MM.1S (cell line): ENCODE measurements around the gene TAS2R39.

Experiments used
- DNase-seq: peaks from one replicate; pipeline ENCODE4 v3.0.0-alpha.2; 2015
- H2AFZ ChIP-seq: fragments of 300-600 bp; sonication (generic); 2 replicates; pipeline ENCODE4 v1.6.0; 2016; ENCODE audit warnings: antibody characterized with exemption, low read length
- H3F3A ChIP-seq: fragments of 300-600 bp; sonication (generic); 2 replicates; pipeline ENCODE4 v1.6.1; 2016; ENCODE audit warnings: mild to moderate bottlenecking, antibody characterized with exemption, low read length, moderate library complexity, mixed read lengths; ENCODE audit not compliant: insufficient read depth
- H3K27ac ChIP-seq: fragments of 300-600 bp; sonication (generic); 2 replicates; pipeline ENCODE4 v1.5.1; 2016; ENCODE audit warnings: mild to moderate bottlenecking, low read length
- H3K27me3 ChIP-seq: fragments of 300-600 bp; sonication (generic); replicated peaks from 2 replicates; pipeline ENCODE4 v1.6.0; 2016; ENCODE audit warnings: low read length; ENCODE audit not compliant: insufficient read depth
- H3K36me3 ChIP-seq: fragments of 300-600 bp; sonication (generic); replicated peaks from 2 replicates; pipeline ENCODE4 v1.6.1; 2016; ENCODE audit warnings: mild to moderate bottlenecking, low read length, mixed read lengths; ENCODE audit not compliant: insufficient read depth
- H3K4me1 ChIP-seq: fragments of 300-600 bp; sonication (generic); 2 replicates; pipeline ENCODE4 v1.6.1; 2016; ENCODE audit warnings: low read length, mixed read lengths
- H3K4me2 ChIP-seq: fragments of 300-600 bp; sonication (generic); 2 replicates; pipeline ENCODE4 v1.6.0; 2016; ENCODE audit warnings: low read depth, low read length
- H3K4me3 ChIP-seq: fragments of 300-600 bp; sonication (generic); 2 replicates; pipeline ENCODE4 v1.5.1; 2016; ENCODE audit warnings: low read length, mixed read lengths
- H3K79me2 ChIP-seq: fragments of 300-600 bp; sonication (generic); 2 replicates; pipeline ENCODE4 v1.6.1; 2016; ENCODE audit warnings: mixed run types, low read length, mixed read lengths
- H3K9ac ChIP-seq: fragments of 300-600 bp; sonication (generic); 2 replicates; pipeline ENCODE4 v1.6.1; 2016; ENCODE audit warnings: low read length, mixed read lengths
- H3K9me2 ChIP-seq: fragments of 300-600 bp; sonication (generic); replicated peaks from 2 replicates; pipeline ENCODE4 v1.6.1; 2016; ENCODE audit warnings: mild to moderate bottlenecking, low read length, mixed read lengths; ENCODE audit not compliant: insufficient read depth
- H3K9me3 ChIP-seq: fragments of 300-600 bp; sonication (generic); replicated peaks from 2 replicates; pipeline ENCODE4 v1.6.1; 2016; ENCODE audit warnings: mild to moderate bottlenecking, low read length, mixed read lengths; ENCODE audit not compliant: insufficient read depth
- H4K20me1 ChIP-seq: fragments of 300-600 bp; sonication (generic); 2 replicates; pipeline ENCODE4 v1.6.1; 2016; ENCODE audit warnings: mild to moderate bottlenecking, low read length, moderate library complexity, mixed read lengths; ENCODE audit not compliant: insufficient read depth
- CTCF ChIP-seq: fragments of 300-600 bp; sonication (generic); IDR thresholded peaks from 2 replicates; pipeline ENCODE4 v1.5.1; 2016; ENCODE audit warnings: antibody characterized with exemption, low read length, mixed read lengths
- EZH2 ChIP-seq: fragments of 300-600 bp; sonication (generic); optimal IDR thresholded peaks from 2 replicates; pipeline ENCODE3; 2017; ENCODE audit warnings: low read depth, mild to moderate bottlenecking, antibody characterized with exemption, low read length, mixed read lengths
- EZH2phosphoT487 ChIP-seq: fragments of 300-600 bp; sonication (generic); IDR thresholded peaks from 2 replicates; pipeline ENCODE4 v1.6.1; 2018; ENCODE audit warnings: antibody characterized with exemption, low read length

TAS2R39 gene

GRCh38 chr7:143230602-143231457, 47.6 kb downstream of the TAS2R39 start:
- TF ChIP-seq EZH2 (no peak), EZH2phosphoT487 (no peak), CTCF (no peak)
- H3K9ac ChIP-seq, result no peak overlapping the region
- H3K79me2 ChIP-seq, result no peaks in the 10 kb centered on the region
- no peaks in the 10 kb centered on the region for H3K4me1 ChIP-seq
- H3K27me3 ChIP-seq, result no peaks in the 10 kb centered on the region
- H3F3A ChIP-seq, result no peaks in the 10 kb centered on the region
- H3K4me2 ChIP-seq, result no peak overlapping the region
- H4K20me1 ChIP-seq, result no peaks in the 10 kb centered on the region
- no peak overlapping the region for H3K4me3 ChIP-seq
- H3K9me2 ChIP-seq, result no peaks in the 10 kb centered on the region
- H3K9me3 ChIP-seq, result no peaks in the 10 kb centered on the region
- no peak overlapping the region for H3K27ac ChIP-seq
- H3K36me3 ChIP-seq, result no peaks in the 10 kb centered on the region
- no peak overlapping the region for H2AFZ ChIP-seq
- DNase-seq, result no peak
